ENCODE results near the gene ZNF782.
"Not testable (repeated sequence)": the region's sequence is repeated elsewhere in the genome, so short reads cannot be mapped to it uniquely, and the experiment has no call there.

Gene ZNF782

GRCh38 chr9:96853781-96854650 is at the start of gene ZNF782:
ZNF782 (minus strand) TSS chr9:96854514; CDS start chr9:96851961, 2,553 bp downstream.
- Histone ChIP-seq H3K4me2 (ENCODE audit: low read length) (peak within 1 kb of the TSS; percentile 70), H3K27me3 (ENCODE audit: control insufficient read depth, low read length) (peaks cover 18% of the 10 kb centered on the region), H3K79me2 (ENCODE audit: control insufficient read depth, low read length) (peaks cover 40% of the 10 kb centered on the region), H3K36me3 (ENCODE audit: control insufficient read depth, low read length) (peaks cover 20% of the 10 kb centered on the region), H3K4me1 (ENCODE audit: control insufficient read depth, low read length) (peaks cover 29% of the 10 kb centered on the region), H3K9me2 (replicated peaks; ENCODE audit: control insufficient read depth, low read length) (no peaks in the 10 kb centered on the region), H4K20me1 (ENCODE audit: control insufficient read depth, insufficient read depth, low read depth, low read length) (no peaks in the 10 kb centered on the region), H3K4me3 (ENCODE audit: low read length) (peak within 1 kb of the TSS; percentile 81), H3F3A (ENCODE audit: control insufficient read depth, insufficient read depth) (no peaks in the 10 kb centered on the region), H3K9me3 (ENCODE audit: control insufficient read depth, insufficient read depth, low read length) (peaks cover 12% of the 10 kb centered on the region; the same call in 1 of the 2 replicates), H3K27ac (ENCODE audit: low read depth, low read length) (peak within 1 kb of the TSS; percentile 23; the same call in 1 of the 2 replicates)
- TF ChIP-seq CTCF (IDR thresholded peaks at IDR 0.05; ENCODE audit: low read depth, low read length, poor library complexity, severe bottlenecking) (no peak), EZH2phosphoT487 (IDR thresholded peaks at IDR 0.05; ENCODE audit: borderline replicate concordance, low read length) (no peak)

- H3K4me3 ChIP-seq (ENCODE audit: low read length); H3K36me3 ChIP-seq (ENCODE audit: control insufficient read depth, low read length); H3F3A ChIP-seq (ENCODE audit: control insufficient read depth, insufficient read depth); H3K79me2 ChIP-seq (ENCODE audit: control insufficient read depth, low read length); H3K9me2 ChIP-seq (replicated peaks; ENCODE audit: control insufficient read depth, low read length); H3K27me3 ChIP-seq (ENCODE audit: control insufficient read depth, low read length); H4K20me1 ChIP-seq (ENCODE audit: control insufficient read depth, insufficient read depth, low read depth, low read length); H3K4me2 ChIP-seq (ENCODE audit: low read length); H3K27ac ChIP-seq (ENCODE audit: low read depth, low read length); H3K9me3 ChIP-seq (ENCODE audit: control insufficient read depth, insufficient read depth, low read length); H3K4me1 ChIP-seq (ENCODE audit: control insufficient read depth, low read length): not testable (repeated sequence)
Measured at GRCh38 chr9:96900010-96900409, 45.7 kb upstream of the ZNF782 start.

- H3F3A ChIP-seq (ENCODE audit: control insufficient read depth, insufficient read depth) = no peaks in the 10 kb centered on the region
- H3K36me3 ChIP-seq (ENCODE audit: control insufficient read depth, low read length) = no peaks in the 10 kb centered on the region
- no peaks in the 10 kb centered on the region for H3K9me3 ChIP-seq (ENCODE audit: control insufficient read depth, insufficient read depth, low read length)
- no peaks in the 10 kb centered on the region for H3K9me2 ChIP-seq (replicated peaks; ENCODE audit: control insufficient read depth, low read length)
- H3K4me2 ChIP-seq (ENCODE audit: low read length) = no peak overlapping the region
- H4K20me1 ChIP-seq (ENCODE audit: control insufficient read depth, insufficient read depth, low read depth, low read length) = no peaks in the 10 kb centered on the region
- no peaks in the 10 kb centered on the region for H3K27me3 ChIP-seq (ENCODE audit: control insufficient read depth, low read length)
- H3K27ac ChIP-seq (ENCODE audit: low read depth, low read length) = no peak overlapping the region
- no peaks in the 10 kb centered on the region for H3K4me1 ChIP-seq (ENCODE audit: control insufficient read depth, low read length)
- TF ChIP-seq EZH2phosphoT487 (IDR thresholded peaks at IDR 0.05; ENCODE audit: borderline replicate concordance, low read length) = no peak
- no peak for TF ChIP-seq CTCF (IDR thresholded peaks at IDR 0.05; ENCODE audit: low read depth, low read length, poor library complexity, severe bottlenecking)
- H3K79me2 ChIP-seq (ENCODE audit: control insufficient read depth, low read length) = no peaks in the 10 kb centered on the region
- no peak overlapping the region for H3K4me3 ChIP-seq (ENCODE audit: low read length)
Measured at GRCh38 chr9:96892131-96892530, 37.8 kb upstream of the ZNF782 start.

- H3K4me1 ChIP-seq (ENCODE audit: control insufficient read depth, low read length) = no peaks in the 10 kb centered on the region
- no peaks in the 10 kb centered on the region for H3F3A ChIP-seq (ENCODE audit: control insufficient read depth, insufficient read depth)
- no peak overlapping the region for H3K27ac ChIP-seq (ENCODE audit: low read depth, low read length)
- no peaks in the 10 kb centered on the region for H3K36me3 ChIP-seq (ENCODE audit: control insufficient read depth, low read length)
- H4K20me1 ChIP-seq (ENCODE audit: control insufficient read depth, insufficient read depth, low read depth, low read length) = no peaks in the 10 kb centered on the region
- H3K9me2 ChIP-seq (replicated peaks; ENCODE audit: control insufficient read depth, low read length) = no peaks in the 10 kb centered on the region
- no peaks in the 10 kb centered on the region for H3K79me2 ChIP-seq (ENCODE audit: control insufficient read depth, low read length)
- TF ChIP-seq EZH2phosphoT487 (IDR thresholded peaks at IDR 0.05; ENCODE audit: borderline replicate concordance, low read length) = no peak
- TF ChIP-seq CTCF (IDR thresholded peaks at IDR 0.05; ENCODE audit: low read depth, low read length, poor library complexity, severe bottlenecking) = no peak
- H3K4me3 ChIP-seq (ENCODE audit: low read length) = no peak overlapping the region
- no peak overlapping the region for H3K4me2 ChIP-seq (ENCODE audit: low read length)
- peaks cover 11% of the 10 kb centered on the region for H3K27me3 ChIP-seq (ENCODE audit: control insufficient read depth, low read length)
- H3K9me3 ChIP-seq (ENCODE audit: control insufficient read depth, insufficient read depth, low read length) = no peaks in the 10 kb centered on the region
Measured at GRCh38 chr9:96888591-96888990, 34.3 kb upstream of the ZNF782 start.
